ENCODE measurements around the gene NMT1. TPM values are rescaled to one million over a fixed set of nuclear protein-coding genes. Genes with fewer than 3 reads are reported as not detected.

Gene NMT1
- total RNA-seq, 2 donors from 2014 or later, result 122 to 136 TPM

- peak overlapping the region; percentile 96 for H3K4me3 Mint-ChIP-seq
- peak overlapping the region; percentile 17 for H3K27ac Mint-ChIP-seq
- H3K4me1 Mint-ChIP-seq, result peaks cover 35% of the 10 kb centered on the region
- H3K36me3 Mint-ChIP-seq (ENCODE audit: low read depth), result peaks cover under 1% of the 10 kb centered on the region
- DNase-seq, result peak; percentile 51
- H3K27me3 ChIP-seq (ENCODE audit: control insufficient read depth, insufficient read depth, low read length, poor library complexity, severe bottlenecking), result no peaks in the 10 kb centered on the region
- H3K36me3 ChIP-seq (ENCODE audit: control insufficient read depth, insufficient read depth, low read length), result no peaks in the 10 kb centered on the region
- no peak overlapping the region for H3K9ac ChIP-seq (ENCODE audit: extremely low read depth, low read length, poor library complexity, severe bottlenecking)
- TF ChIP-seq CTCF (conservative IDR thresholded peaks at IDR 0.05), result no peak
- H3K27ac ChIP-seq (ENCODE audit: low read depth, low read length), result no peak overlapping the region
- 93 to 95% methylated on average over 6 to 10 of the region's 10 CpGs for WGBS, 2 experiments (ENCODE audit: insufficient coverage in 1 of 2, insufficient read length in 1 of 2)
- no peak overlapping the region for H3K4me3 ChIP-seq (ENCODE audit: low read length)
- H3K27me3 Mint-ChIP-seq (ENCODE audit: insufficient read depth), result no peaks in the 10 kb centered on the region
- no peaks in the 10 kb centered on the region for H3K9me3 Mint-ChIP-seq
- H3K9me3 ChIP-seq (ENCODE audit: control insufficient read depth, low read length), result no peaks in the 10 kb centered on the region
- peaks cover 14% of the 10 kb centered on the region for H3K4me1 ChIP-seq (ENCODE audit: control insufficient read depth, insufficient read depth, low read length)
Observed at GRCh38 chr17:45146166-45146565, 85.0 kb downstream of the NMT1 start.

GRCh38 chr17:45146592-45146889 lies 85.4 kb downstream of the NMT1 start:
- Mint-ChIP-seq H3K4me3 (peak overlapping the region; percentile 96), H3K27me3 (ENCODE audit: insufficient read depth) (no peaks in the 10 kb centered on the region)
- peaks cover 17% of the 10 kb centered on the region for H3K4me1 ChIP-seq (ENCODE audit: control insufficient read depth, insufficient read depth, low read length)

GRCh38 chr17:45146890-45147580 lies 85.9 kb downstream of the NMT1 start:
- Mint-ChIP-seq H3K36me3 (ENCODE audit: low read depth) (no peaks in the 10 kb centered on the region), H3K27ac (peak overlapping the region; percentile 100), H3K9me3 (no peaks in the 10 kb centered on the region), H3K4me1 (peaks cover 39% of the 10 kb centered on the region), H3K27me3 (ENCODE audit: insufficient read depth) (no peaks in the 10 kb centered on the region), H3K4me3 (peak overlapping the region; percentile 96)
- Histone ChIP-seq H3K9me3 (ENCODE audit: control insufficient read depth, low read length) (no peaks in the 10 kb centered on the region), H3K9ac (ENCODE audit: extremely low read depth, low read length, poor library complexity, severe bottlenecking) (peak overlapping the region; percentile 98), H3K36me3 (ENCODE audit: control insufficient read depth, insufficient read depth, low read length) (no peaks in the 10 kb centered on the region), H3K27ac (ENCODE audit: low read depth, low read length) (peak overlapping the region; percentile 98), H3K4me3 (ENCODE audit: low read length) (peak overlapping the region; percentile 98), H3K4me1 (ENCODE audit: control insufficient read depth, insufficient read depth, low read length) (peaks cover 19% of the 10 kb centered on the region), H3K27me3 (ENCODE audit: control insufficient read depth, insufficient read depth, low read length, poor library complexity, severe bottlenecking) (no peaks in the 10 kb centered on the region)
- DNase-seq, result no peak
- 25 to 47% methylated on average over 12 to 27 of the region's 29 CpGs for WGBS, 2 experiments (ENCODE audit: insufficient coverage in 1 of 2, insufficient read length in 1 of 2)
- TF ChIP-seq CTCF (conservative IDR thresholded peaks at IDR 0.05), result no peak

More at GRCh38 chr17:45146592-45146889, 85.4 kb downstream of the NMT1 start:
- no peaks in the 10 kb centered on the region for H3K27me3 ChIP-seq (ENCODE audit: control insufficient read depth, insufficient read depth, low read length, poor library complexity, severe bottlenecking)
- Mint-ChIP-seq H3K9me3 (no peaks in the 10 kb centered on the region), H3K36me3 (ENCODE audit: low read depth) (no peaks in the 10 kb centered on the region), H3K4me1 (peaks cover 39% of the 10 kb centered on the region), H3K27ac (peak overlapping the region; percentile 100)
- no peaks in the 10 kb centered on the region for H3K36me3 ChIP-seq (ENCODE audit: control insufficient read depth, insufficient read depth, low read length)
- H3K4me3 ChIP-seq (ENCODE audit: low read length), result peak overlapping the region; percentile 98
- peak overlapping the region; percentile 98 for H3K27ac ChIP-seq (ENCODE audit: low read depth, low read length)
- H3K9ac ChIP-seq (ENCODE audit: extremely low read depth, low read length, poor library complexity, severe bottlenecking), result no peak overlapping the region
- no peak for TF ChIP-seq CTCF (conservative IDR thresholded peaks at IDR 0.05)
- no peak for DNase-seq
- H3K9me3 ChIP-seq (ENCODE audit: control insufficient read depth, low read length), result no peaks in the 10 kb centered on the region
- 97 to 100% methylated on average over 2 to 4 of the region's 4 CpGs for WGBS, 2 experiments (ENCODE audit: insufficient coverage in 1 of 2, insufficient read length in 1 of 2)
